GM21381 (cell line): ENCODE measurements around the gene MMP14.
"Not testable (repeated sequence)": the region's sequence is repeated elsewhere in the genome, so short reads cannot be mapped to it uniquely, and the experiment has no call there.

ENCODE experiments used
- ATAC-seq: cut with Tn5 transposase; IDR thresholded peaks from one replicate; pipeline ENCODE4 v1.9.1; 2021; ENCODE audit warnings: mild to moderate bottlenecking, moderate library complexity; ENCODE audit not compliant: unreplicated experiment

Gene MMP14

GRCh38 chr14:22856428-22856827 lies 20.0 kb downstream of the MMP14 start:
- no peak for ATAC-seq

GRCh38 chr14:22860377-22860776 lies 24.0 kb downstream of the MMP14 start:
- ATAC-seq: not testable (repeated sequence)

DNA sequence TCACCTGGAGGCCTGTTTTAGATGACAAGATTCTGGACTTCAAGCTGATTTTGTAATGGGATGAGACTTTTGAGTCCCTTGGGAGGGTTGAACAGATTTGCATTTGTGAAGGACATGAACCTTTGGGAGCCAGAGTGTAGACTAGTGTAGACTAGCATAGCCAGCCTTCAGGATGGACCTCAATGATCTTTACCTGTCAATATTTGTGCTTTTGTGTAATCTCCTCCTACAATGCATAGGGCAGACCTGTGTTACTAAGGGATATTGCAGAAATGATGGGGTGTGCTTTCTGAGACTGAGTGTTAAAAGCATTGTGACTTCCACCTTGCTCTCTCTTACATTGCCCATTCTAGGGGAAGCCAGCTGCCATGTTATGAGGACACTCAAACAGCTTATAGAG lies 25.3 kb downstream of the MMP14 start:
- ATAC-seq: no peak

DNA sequence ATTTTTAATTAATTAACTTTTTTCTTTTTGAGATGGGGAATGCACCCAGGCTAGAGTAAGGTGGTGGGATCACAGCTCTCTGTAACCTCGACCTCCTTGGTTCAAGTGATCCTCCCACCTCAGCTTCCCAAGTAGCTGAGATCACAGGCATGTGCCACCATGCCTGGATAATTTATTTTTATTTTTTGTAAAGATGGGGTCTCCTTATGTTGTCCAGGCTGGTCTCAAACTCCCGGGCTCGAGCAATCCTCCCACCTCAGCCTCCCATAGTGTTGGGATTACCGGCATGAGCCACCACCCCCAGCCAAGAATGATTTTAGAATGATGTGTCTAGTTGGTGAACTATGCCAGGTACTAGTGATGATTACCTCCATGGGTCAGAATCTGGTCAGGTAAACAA lies 28.6 kb downstream of the MMP14 start:
- no peak for ATAC-seq

GRCh38 chr14:22865424-22866405 lies 29.3 kb downstream of the MMP14 start:
- ATAC-seq: no peak

DNA sequence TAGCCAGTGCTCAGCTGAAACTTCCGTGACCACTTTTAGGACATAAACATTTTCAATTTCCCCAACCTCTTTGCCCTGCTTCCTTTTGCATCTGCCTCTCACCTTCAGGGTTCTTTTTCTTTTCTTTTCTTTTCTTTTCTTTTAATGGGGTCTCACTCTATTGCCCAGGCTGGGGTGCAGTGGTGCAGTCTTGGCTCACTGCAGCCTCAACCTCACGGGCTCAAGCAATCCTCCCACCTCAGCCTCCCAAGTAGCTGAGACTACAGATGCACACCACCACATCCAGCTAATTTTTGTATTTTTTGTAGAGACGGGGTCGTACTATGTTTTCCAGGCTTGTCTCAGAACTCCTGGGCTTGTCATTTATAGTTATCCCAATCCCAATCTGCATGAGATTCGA lies 30.5 kb downstream of the MMP14 start:
- no peak for ATAC-seq

GRCh38 chr14:22870811-22871223 lies 34.4 kb downstream of the MMP14 start:
- peak; percentile 39 for ATAC-seq

- peak; percentile 76 for ATAC-seq
Measured at GRCh38 chr14:22871224-22872032, 35.0 kb downstream of the MMP14 start, which contains the start of gene LRP10. LRP10 (plus strand) TSS chr14:22871740; CDS start chr14:22872304, 564 bp downstream.

GRCh38 chr14:22872033-22872832 lies 35.8 kb downstream of the MMP14 start:
- peak; percentile 25 for ATAC-seq

DNA sequence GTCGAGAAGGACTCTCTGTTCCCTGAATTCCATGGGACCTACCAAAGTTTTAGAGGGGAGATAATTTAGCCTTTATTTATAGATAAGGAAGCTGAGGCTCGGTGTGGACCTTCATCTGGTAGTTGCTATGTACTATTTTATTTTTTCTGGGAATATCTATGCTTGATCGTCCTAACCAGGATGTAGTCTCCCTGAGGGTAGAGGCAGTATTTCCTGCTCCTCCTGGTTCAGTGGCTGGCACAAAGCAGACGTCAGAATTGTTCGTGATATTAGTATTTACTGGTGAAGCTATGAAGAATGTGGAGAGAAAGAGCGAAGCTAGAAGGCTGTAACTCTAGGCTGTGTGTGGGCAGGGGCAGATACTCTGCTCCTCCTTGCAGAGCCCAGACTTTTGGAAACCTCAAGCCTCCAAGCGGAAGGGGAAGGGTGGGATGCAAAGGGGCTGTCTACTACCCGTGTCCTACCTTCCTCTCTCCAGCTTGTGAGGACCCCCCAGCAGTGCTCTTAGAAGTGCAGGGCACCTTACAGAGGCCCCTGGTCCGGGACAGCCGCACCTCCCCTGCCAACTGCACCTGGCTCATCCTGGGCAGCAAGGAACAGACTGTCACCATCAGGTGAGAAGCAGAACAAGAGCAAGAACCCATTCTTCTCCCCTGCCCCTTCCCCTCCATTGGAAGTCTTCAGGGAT lies 36.6 kb downstream of the MMP14 start:
- no peak for ATAC-seq

- no peak for ATAC-seq
Measured at GRCh38 chr14:22875003-22875747, 38.8 kb downstream of the MMP14 start.

GRCh38 chr14:22875748-22876319 lies 39.4 kb downstream of the MMP14 start:
- ATAC-seq: no peak

DNA sequence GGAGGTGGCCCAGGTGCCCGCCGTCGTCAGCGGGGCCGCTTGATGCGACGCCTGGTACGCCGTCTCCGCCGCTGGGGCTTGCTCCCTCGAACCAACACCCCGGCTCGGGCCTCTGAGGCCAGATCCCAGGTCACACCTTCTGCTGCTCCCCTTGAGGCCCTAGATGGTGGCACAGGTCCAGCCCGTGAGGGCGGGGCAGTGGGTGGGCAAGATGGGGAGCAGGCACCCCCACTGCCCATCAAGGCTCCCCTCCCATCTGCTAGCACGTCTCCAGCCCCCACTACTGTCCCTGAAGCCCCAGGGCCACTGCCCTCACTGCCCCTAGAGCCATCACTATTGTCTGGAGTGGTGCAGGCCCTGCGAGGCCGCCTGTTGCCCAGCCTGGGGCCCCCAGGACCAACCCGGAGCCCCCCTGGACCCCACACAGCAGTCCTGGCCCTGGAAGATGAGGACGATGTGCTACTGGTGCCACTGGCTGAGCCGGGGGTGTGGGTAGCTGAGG lies 40.7 kb downstream of the MMP14 start:
- no peak for ATAC-seq

DNA sequence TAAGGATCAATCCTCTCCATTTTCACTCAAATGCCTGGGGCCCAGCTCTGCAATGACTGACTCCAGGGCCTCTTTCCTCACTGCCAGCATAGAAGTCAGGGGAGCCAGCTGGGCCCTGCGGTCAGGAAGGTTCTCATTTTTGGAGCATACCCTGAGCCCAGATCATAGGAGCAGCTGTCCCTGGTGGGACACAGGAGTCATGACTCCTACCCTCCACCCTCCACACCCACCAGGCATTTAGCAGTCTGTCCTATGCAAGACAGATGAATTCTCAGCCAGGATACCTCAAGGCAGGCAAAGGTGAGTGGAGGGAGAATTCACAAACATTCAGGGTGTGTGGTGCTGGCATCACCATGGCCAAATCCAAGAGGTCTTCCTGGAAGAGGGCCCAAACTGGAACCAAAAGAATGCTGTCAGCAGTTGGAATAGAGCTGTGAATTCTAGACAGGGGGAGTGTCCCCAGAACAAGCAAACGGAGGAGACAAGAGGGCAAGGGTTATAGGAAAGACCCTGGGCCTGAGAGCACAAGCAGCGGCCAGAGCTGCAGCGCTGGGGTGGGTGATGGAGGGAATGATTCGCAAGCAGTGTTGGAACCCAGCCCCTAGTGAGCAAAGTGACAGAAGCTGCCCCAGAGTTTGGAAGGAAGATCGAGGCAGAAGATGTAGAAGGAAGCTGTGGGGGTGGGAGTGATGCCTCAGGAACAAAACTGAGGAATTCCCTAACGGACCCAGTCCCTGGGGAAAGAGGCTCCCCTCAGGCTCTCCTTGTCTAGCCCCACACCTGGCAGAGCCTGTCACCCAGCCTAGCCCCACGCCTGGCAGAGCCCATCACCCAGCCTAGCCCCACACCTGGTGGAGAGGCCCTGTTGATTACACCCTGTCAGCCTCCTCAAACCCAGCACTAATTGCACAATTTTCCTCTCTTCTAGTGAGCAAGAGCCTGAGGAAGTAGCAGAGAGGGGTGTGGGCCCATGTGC lies 42.2 kb downstream of the MMP14 start:
- no peak for ATAC-seq

GRCh38 chr14:22882064-22882463 lies 45.7 kb downstream of the MMP14 start:
- no peak for ATAC-seq

DNA sequence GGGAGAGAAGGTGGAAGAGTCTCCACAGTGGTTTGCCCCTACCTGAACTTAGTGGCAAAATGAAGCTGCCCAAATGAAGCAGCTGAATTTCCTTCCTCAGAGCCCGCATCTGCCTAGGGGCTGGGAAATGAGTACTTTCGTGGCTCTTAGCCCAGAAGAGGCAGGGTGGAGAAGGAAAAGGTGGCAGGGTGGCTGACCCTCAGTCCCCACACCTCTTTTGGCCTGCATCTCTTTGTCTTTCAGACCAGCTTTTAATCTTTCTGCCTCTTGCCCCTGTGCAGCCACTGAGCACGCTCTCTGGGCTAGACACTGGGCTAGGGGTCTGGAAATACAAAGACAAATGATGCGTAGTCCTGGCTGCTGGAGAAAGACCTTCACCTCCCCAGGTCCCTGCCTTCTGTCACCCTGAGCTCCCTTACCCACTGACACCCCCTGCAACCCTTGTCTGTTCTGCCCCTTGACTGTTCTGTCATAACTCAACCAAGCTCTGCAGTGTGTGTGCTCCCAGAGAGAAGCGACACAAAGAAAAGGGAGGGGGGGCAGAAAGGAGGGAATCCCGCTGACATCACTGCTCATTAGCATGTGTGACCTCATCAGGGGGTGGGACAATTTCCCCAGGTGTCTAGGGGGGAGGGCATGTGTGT lies 46.3 kb downstream of the MMP14 start:
- no peak for ATAC-seq
